ENCODE results near the gene MNS1. TPM values are rescaled to one million over a fixed set of nuclear protein-coding genes. Genes with fewer than 3 reads are reported as not detected.

Gene MNS1
- total RNA-seq, 1 experiment from 2014 or later: 1.9 TPM

DNA sequence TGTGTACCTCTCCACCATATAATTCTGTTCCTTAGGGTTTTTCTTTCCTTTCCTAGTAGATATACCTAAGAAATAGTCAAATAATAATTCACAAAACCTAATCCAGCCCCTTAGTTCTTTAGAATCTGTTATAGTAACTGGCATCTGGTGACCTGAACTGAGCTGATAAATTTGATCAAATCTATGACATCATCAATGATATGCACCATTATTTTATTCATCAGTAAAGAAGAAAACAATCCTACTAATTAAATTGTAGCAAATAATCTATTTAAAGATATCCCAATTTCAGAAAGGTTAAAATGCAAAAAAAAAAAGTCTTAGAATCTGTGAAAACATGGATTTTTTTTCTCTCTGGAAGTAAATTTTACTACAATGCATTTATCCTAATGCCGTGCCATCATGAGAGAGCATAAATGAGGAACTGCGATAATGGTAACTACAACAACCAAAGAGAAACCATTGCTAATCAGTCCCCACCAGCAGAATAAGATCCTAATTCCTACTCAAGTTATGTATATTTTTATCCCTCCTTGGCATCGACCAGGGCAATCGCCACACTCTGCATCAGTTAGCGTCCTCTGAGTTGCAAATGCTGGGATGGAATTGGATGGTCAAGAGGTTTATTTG lies 6.6 kb upstream of the MNS1 start (continued):
- TF ChIP-seq EZH2 (IDR thresholded peaks at IDR 0.05) (no peak), CEBPB (IDR thresholded peaks at IDR 0.05; ENCODE audit: low read depth) (no peak), JUND (IDR thresholded peaks at IDR 0.05) (no peak), POLR2A (IDR thresholded peaks at IDR 0.05; ENCODE audit: borderline replicate concordance, extremely low read depth, insufficient read depth, insufficient read length) (no peak), YY1 (IDR thresholded peaks at IDR 0.05; ENCODE audit: extremely low read depth, insufficient replicate concordance, low read depth, low read length) (no peak), CBX3 (IDR thresholded peaks at IDR 0.05; ENCODE audit: low read depth) (no peak), SRF (IDR thresholded peaks at IDR 0.05; ENCODE audit: low read depth) (no peak), FOSL1 (IDR thresholded peaks at IDR 0.05; ENCODE audit: low read depth) (no peak), EZH2phosphoT487 (IDR thresholded peaks at IDR 0.05; ENCODE audit: borderline replicate concordance) (no peak), RAD21 (IDR thresholded peaks at IDR 0.05; ENCODE audit: low read depth) (no peak)
- TF ChIP-seq, protein P1, sequence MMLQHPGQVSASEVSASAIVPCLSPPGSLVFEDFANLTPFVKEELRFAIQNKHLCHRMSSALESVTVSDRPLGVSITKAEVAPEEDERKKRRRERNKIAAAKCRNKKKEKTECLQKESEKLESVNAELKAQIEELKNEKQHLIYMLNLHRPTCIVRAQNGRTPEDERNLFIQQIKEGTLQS (IDR thresholded peaks at IDR 0.05): no peak

DNA sequence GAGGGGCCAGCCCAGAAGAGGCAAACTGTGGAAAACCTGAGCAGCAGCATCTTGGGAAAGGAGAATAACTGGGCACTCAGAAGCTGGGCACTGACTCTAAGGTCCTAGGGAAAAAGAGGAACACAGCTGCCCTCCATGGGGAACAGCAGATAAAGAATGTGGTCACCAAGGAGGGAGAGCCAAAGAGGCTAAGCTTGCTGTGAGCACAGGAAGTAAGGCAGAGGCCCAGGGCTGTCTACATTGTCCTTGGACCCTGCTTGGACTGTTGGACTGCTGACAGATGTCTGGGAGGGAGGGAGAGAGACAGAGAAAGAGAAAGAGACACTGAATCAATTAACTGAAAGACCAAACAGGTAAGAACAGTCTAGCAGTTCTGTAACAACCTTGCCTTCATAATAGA lies 4.5 kb upstream of the MNS1 start:
- intact Hi-C loops (cut with micrococcal nuclease): no loop called here
- Histone ChIP-seq H3K9me2 (ENCODE audit: insufficient read depth) (no peaks in the 10 kb centered on the region), H3K4me3 (replicated peaks in 1 of 2; ENCODE audit: low read depth in 1 of 2, low read length in 2 of 2) (no peak overlapping the region), H3K79me2 (ENCODE audit: insufficient read depth, low read length) (no peaks in the 10 kb centered on the region), H3K27ac (ENCODE audit: low read depth, low read length) (no peak overlapping the region), H3K27me3 (ENCODE audit: insufficient read depth, low read length) (no peaks in the 10 kb centered on the region), H3K9me3 (ENCODE audit: control insufficient read depth in 1 of 2, insufficient read depth in 1 of 2, low read depth in 1 of 2, low read length in 2 of 2) (no peaks in the 10 kb centered on the region), H3K4me2 (ENCODE audit: low read length) (no peak overlapping the region), H3K36me3 (ENCODE audit: control insufficient read depth in 1 of 2, insufficient read depth in 2 of 2, low read length in 2 of 2) (no peaks in the 10 kb centered on the region), H3K9ac (ENCODE audit: low read length) (no peak overlapping the region), H2AFZ (ENCODE audit: low read depth, low read length, poor library complexity, severe bottlenecking) (no peak overlapping the region), H4K20me1 (ENCODE audit: insufficient read depth) (no peaks in the 10 kb centered on the region), H3K4me1 (ENCODE audit: control insufficient read depth in 1 of 2, insufficient read depth in 2 of 2, low read length in 2 of 2) (peaks cover 0 to 9% of the 10 kb centered on the region in 2 experiments; a peak in 1 of 4 replicates)
- ATAC-seq: no peak
- no TSS peak for BruUV-seq (replicated peaks)
- DNase-seq (ENCODE audit: low read depth, low spot score): no peak
- TF ChIP-seq POLR2A (IDR thresholded peaks at IDR 0.05; ENCODE audit: borderline replicate concordance, extremely low read depth, insufficient read depth, insufficient read length) (no peak), RAD21 (IDR thresholded peaks at IDR 0.05; ENCODE audit: low read depth) (no peak), CEBPB (IDR thresholded peaks at IDR 0.05; ENCODE audit: low read depth) (no peak), ZNF274 (IDR thresholded peaks at IDR 0.05; ENCODE audit: low read depth, low read length) (no peak), ZFX (IDR thresholded peaks at IDR 0.05) (no peak), EZH2 (IDR thresholded peaks at IDR 0.05) (no peak)
- TF ChIP-seq, protein P2, sequence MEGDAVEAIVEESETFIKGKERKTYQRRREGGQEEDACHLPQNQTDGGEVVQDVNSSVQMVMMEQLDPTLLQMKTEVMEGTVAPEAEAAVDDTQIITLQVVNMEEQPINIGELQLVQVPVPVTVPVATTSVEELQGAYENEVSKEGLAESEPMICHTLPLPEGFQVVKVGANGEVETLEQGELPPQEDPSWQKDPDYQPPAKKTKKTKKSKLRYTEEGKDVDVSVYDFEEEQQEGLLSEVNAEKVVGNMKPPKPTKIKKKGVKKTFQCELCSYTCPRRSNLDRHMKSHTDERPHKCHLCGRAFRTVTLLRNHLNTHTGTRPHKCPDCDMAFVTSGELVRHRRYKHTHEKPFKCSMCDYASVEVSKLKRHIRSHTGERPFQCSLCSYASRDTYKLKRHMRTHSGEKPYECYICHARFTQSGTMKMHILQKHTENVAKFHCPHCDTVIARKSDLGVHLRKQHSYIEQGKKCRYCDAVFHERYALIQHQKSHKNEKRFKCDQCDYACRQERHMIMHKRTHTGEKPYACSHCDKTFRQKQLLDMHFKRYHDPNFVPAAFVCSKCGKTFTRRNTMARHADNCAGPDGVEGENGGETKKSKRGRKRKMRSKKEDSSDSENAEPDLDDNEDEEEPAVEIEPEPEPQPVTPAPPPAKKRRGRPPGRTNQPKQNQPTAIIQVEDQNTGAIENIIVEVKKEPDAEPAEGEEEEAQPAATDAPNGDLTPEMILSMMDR (IDR thresholded peaks at IDR 0.05 in 2 of 3, conservative IDR thresholded peaks at IDR 0.05 in 1 of 3; ENCODE audit: borderline replicate concordance in 1 of 3, insufficient read depth in 1 of 3, low read depth in 2 of 3, low read length in 2 of 3): no peak
- ChIA-PET POLR2A (no interaction called here), CTCF (interaction anchor here (1.5 kb wide), 1 partner anchor 837 kb away, joined by 3 read pairs; no protein-coding TSS in a partner anchor), RAD21 (ENCODE audit: low non-redundant PET in 1 of 2, low total read pairs in 2 of 2, uncharacterized antibody in 2 of 2, unreplicated experiment in 2 of 2) (no interaction called here)

Measured in HCT116 (cell line).